GM23338 (cell line): Measurements from ENCODE around the gene EFHC2.

Source experiments
- CREB1 ChIP-seq: fragments of 250-450 bp; sonication (Bioruptor Pico); IDR thresholded peaks from 2 replicates; pipeline ENCODE4 v1.5.0; 2020; ENCODE audit warnings: low read depth, mild to moderate bottlenecking, moderate library complexity
- EZH2 ChIP-seq: fragments of 200-600 bp; sonication (generic); IDR thresholded peaks from one replicate; pipeline ENCODE4 v1.8.0; 2017; ENCODE audit warnings: antibody characterized with exemption, mild to moderate bottlenecking, low read depth; ENCODE audit not compliant: unreplicated experiment
- EZH2phosphoT487 ChIP-seq: fragments of 200-600 bp; sonication (generic); IDR thresholded peaks from one replicate; pipeline ENCODE4 v1.8.1; 2018; ENCODE audit warnings: antibody characterized with exemption; ENCODE audit not compliant: unreplicated experiment
- JUNB ChIP-seq: IDR thresholded peaks from one replicate; pipeline ENCODE4 v1.6.1; 2016; ENCODE audit warnings: antibody characterized with exemption; ENCODE audit not compliant: unreplicated experiment
- POLR2AphosphoS5 ChIP-seq: IDR thresholded peaks from 2 replicates; pipeline ENCODE4 v1.6.1; 2016; ENCODE audit warnings: antibody characterized with exemption, low read depth
- STAT1 ChIP-seq: IDR thresholded peaks from one replicate; pipeline ENCODE4 v1.6.1; 2016; ENCODE audit warnings: antibody characterized with exemption; ENCODE audit not compliant: unreplicated experiment
- TF ChIP-seq, protein P1 (sequence below), 2 experiments: fragments of 200-600 bp in 1 of 2; sonication (generic) in 1 of 2; conservative IDR thresholded peaks; 2 replicates each; pipeline versions ENCODE4 v1.5.1 to v1.6.1; 2016 to 2017; ENCODE audit warnings: antibody characterized with exemption in 2 of 2, low read depth in 2 of 2, mild to moderate bottlenecking in 2 of 2, moderate library complexity in 1 of 2
- TF ChIP-seq, protein P2 (sequence below): fragments of 250-450 bp; sonication (Bioruptor Pico); IDR thresholded peaks from 2 replicates; pipeline ENCODE4 v1.5.0; 2020; ENCODE audit warnings: mild to moderate bottlenecking, moderate library complexity
- TF ChIP-seq, protein P3 (sequence below): IDR thresholded peaks from one replicate; pipeline ENCODE4 v1.6.1; 2018; ENCODE audit warnings: antibody characterized with exemption; ENCODE audit not compliant: unreplicated experiment

DNA sequence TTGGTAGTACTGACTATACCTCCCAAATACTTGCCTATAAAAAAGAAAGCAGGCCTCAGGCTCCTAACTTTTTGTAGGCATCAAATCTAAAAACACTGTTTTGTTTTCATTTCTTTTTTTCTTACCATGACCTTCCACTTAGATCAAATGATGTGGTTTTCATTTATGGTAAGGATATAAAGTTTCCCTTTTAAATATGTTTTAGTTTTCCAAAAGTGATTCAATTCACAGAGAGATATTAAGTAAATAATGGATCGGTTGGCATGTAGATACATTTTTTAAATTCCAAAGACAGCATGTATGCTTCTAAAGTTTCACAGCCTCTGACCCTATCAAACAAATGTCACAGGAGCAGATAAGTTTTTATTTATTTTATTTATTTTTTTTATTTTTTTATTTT is 23.9 kb downstream of the EFHC2 start:
- TF ChIP-seq, protein P1, sequence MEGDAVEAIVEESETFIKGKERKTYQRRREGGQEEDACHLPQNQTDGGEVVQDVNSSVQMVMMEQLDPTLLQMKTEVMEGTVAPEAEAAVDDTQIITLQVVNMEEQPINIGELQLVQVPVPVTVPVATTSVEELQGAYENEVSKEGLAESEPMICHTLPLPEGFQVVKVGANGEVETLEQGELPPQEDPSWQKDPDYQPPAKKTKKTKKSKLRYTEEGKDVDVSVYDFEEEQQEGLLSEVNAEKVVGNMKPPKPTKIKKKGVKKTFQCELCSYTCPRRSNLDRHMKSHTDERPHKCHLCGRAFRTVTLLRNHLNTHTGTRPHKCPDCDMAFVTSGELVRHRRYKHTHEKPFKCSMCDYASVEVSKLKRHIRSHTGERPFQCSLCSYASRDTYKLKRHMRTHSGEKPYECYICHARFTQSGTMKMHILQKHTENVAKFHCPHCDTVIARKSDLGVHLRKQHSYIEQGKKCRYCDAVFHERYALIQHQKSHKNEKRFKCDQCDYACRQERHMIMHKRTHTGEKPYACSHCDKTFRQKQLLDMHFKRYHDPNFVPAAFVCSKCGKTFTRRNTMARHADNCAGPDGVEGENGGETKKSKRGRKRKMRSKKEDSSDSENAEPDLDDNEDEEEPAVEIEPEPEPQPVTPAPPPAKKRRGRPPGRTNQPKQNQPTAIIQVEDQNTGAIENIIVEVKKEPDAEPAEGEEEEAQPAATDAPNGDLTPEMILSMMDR (conservative IDR thresholded peaks at IDR 0.05; ENCODE audit: low read depth in 2 of 2) = no peak
- TF ChIP-seq, protein P2, sequence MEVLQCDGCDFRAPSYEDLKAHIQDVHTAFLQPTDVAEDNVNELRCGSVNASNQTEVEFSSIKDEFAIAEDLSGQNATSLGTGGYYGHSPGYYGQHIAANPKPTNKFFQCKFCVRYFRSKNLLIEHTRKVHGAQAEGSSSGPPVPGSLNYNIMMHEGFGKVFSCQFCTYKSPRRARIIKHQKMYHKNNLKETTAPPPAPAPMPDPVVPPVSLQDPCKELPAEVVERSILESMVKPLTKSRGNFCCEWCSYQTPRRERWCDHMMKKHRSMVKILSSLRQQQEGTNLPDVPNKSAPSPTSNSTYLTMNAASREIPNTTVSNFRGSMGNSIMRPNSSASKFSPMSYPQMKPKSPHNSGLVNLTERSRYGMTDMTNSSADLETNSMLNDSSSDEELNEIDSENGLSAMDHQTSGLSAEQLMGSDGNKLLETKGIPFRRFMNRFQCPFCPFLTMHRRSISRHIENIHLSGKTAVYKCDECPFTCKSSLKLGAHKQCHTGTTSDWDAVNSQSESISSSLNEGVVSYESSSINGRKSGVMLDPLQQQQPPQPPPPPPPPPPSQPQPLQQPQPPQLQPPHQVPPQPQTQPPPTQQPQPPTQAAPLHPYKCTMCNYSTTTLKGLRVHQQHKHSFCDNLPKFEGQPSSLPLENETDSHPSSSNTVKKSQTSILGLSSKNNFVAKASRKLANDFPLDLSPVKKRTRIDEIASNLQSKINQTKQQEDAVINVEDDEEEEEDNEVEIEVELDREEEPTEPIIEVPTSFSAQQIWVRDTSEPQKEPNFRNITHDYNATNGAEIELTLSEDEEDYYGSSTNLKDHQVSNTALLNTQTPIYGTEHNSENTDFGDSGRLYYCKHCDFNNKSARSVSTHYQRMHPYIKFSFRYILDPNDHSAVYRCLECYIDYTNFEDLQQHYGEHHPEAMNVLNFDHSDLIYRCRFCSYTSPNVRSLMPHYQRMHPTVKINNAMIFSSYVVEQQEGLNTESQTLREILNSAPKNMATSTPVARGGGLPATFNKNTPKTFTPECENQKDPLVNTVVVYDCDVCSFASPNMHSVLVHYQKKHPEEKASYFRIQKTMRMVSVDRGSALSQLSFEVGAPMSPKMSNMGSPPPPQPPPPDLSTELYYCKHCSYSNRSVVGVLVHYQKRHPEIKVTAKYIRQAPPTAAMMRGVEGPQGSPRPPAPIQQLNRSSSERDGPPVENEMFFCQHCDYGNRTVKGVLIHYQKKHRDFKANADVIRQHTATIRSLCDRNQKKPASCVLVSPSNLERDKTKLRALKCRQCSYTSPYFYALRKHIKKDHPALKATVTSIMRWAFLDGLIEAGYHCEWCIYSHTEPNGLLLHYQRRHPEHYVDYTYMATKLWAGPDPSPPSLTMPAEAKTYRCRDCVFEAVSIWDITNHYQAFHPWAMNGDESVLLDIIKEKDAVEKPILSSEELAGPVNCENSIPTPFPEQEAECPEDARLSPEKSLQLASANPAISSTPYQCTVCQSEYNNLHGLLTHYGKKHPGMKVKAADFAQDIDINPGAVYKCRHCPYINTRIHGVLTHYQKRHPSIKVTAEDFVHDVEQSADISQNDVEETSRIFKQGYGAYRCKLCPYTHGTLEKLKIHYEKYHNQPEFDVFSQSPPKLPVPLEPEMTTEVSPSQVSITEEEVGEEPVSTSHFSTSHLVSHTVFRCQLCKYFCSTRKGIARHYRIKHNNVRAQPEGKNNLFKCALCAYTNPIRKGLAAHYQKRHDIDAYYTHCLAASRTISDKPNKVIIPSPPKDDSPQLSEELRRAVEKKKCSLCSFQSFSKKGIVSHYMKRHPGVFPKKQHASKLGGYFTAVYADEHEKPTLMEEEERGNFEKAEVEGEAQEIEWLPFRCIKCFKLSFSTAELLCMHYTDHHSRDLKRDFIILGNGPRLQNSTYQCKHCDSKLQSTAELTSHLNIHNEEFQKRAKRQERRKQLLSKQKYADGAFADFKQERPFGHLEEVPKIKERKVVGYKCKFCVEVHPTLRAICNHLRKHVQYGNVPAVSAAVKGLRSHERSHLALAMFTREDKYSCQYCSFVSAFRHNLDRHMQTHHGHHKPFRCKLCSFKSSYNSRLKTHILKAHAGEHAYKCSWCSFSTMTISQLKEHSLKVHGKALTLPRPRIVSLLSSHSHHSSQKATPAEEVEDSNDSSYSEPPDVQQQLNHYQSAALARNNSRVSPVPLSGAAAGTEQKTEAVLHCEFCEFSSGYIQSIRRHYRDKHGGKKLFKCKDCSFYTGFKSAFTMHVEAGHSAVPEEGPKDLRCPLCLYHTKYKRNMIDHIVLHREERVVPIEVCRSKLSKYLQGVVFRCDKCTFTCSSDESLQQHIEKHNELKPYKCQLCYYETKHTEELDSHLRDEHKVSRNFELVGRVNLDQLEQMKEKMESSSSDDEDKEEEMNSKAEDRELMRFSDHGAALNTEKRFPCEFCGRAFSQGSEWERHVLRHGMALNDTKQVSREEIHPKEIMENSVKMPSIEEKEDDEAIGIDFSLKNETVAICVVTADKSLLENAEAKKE (CRISPR knock-in tag) = no peak
- TF ChIP-seq, protein P3, sequence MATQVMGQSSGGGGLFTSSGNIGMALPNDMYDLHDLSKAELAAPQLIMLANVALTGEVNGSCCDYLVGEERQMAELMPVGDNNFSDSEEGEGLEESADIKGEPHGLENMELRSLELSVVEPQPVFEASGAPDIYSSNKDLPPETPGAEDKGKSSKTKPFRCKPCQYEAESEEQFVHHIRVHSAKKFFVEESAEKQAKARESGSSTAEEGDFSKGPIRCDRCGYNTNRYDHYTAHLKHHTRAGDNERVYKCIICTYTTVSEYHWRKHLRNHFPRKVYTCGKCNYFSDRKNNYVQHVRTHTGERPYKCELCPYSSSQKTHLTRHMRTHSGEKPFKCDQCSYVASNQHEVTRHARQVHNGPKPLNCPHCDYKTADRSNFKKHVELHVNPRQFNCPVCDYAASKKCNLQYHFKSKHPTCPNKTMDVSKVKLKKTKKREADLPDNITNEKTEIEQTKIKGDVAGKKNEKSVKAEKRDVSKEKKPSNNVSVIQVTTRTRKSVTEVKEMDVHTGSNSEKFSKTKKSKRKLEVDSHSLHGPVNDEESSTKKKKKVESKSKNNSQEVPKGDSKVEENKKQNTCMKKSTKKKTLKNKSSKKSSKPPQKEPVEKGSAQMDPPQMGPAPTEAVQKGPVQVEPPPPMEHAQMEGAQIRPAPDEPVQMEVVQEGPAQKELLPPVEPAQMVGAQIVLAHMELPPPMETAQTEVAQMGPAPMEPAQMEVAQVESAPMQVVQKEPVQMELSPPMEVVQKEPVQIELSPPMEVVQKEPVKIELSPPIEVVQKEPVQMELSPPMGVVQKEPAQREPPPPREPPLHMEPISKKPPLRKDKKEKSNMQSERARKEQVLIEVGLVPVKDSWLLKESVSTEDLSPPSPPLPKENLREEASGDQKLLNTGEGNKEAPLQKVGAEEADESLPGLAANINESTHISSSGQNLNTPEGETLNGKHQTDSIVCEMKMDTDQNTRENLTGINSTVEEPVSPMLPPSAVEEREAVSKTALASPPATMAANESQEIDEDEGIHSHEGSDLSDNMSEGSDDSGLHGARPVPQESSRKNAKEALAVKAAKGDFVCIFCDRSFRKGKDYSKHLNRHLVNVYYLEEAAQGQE = no peak
- TF ChIP-seq POLR2AphosphoS5 = no peak
- TF ChIP-seq EZH2phosphoT487 = no peak
- TF ChIP-seq EZH2 = no peak
- no peak for TF ChIP-seq JUNB
- TF ChIP-seq CREB1 = no peak
- no peak for TF ChIP-seq STAT1
